ENCODE data around the gene CPTP. TPM values are rescaled to one million over a fixed set of nuclear protein-coding genes. Genes with fewer than 3 reads are reported as not detected.

The CPTP gene
- total RNA-seq, 1 donor from 2014 or later = 50.2 TPM

GRCh38 chr1:1305300-1306069 is 19.1 kb upstream of the CPTP start:
- DNase-seq (ENCODE audit: low spot score) = peak; percentile 86
- intact Hi-C loops (cut with DNase I) = no loop called here

- DNase-seq (ENCODE audit: low spot score) = no peak
- intact Hi-C loops (cut with DNase I) = no loop called here
Observed at GRCh38 chr1:1306070-1306660, 18.4 kb upstream of the CPTP start.

GRCh38 chr1:1306661-1307260 is 17.8 kb upstream of the CPTP start:
- intact Hi-C loops (cut with DNase I) = no loop called here
- DNase-seq (ENCODE audit: low spot score) = no peak

GRCh38 chr1:1307261-1307922 is 17.2 kb upstream of the CPTP start:
- intact Hi-C loops (cut with DNase I) = no loop called here
- DNase-seq (ENCODE audit: low spot score) = no peak

GRCh38 chr1:1307923-1308755 is 16.5 kb upstream of the CPTP start, which contains the start of the genes ACAP3 and PUSL1:
ACAP3 (minus strand) TSS chr1:1307930; CDS start chr1:1307815, 115 bp downstream.
PUSL1 (plus strand) TSS chr1:1308597; CDS start chr1:1308644, 47 bp downstream.
- intact Hi-C loops (cut with DNase I) = loop anchor here (2.0 kb wide), 1 partner anchor 41 kb away; the partner anchor contains the start of gene DVL1
- peak; percentile 93 for DNase-seq (ENCODE audit: low spot score)

- intact Hi-C loops (cut with DNase I) = loop anchor here (2.0 kb wide), 1 partner anchor 40 kb away; the partner anchor contains the start of gene DVL1
- DNase-seq (ENCODE audit: low spot score) = no peak
Observed at GRCh38 chr1:1308756-1309250, 15.8 kb upstream of the CPTP start.

- intact Hi-C loops (cut with DNase I) = loop anchor here (2.0 kb wide), 1 partner anchor 39 kb away; the partner anchor contains the start of gene DVL1
- DNase-seq (ENCODE audit: low spot score) = no peak
Observed at GRCh38 chr1:1309251-1310108, 15.1 kb upstream of the CPTP start.

GRCh38 chr1:1310109-1310385 is 14.6 kb upstream of the CPTP start:
- DNase-seq (ENCODE audit: low spot score) = no peak
- intact Hi-C loops (cut with DNase I) = no loop called here

GRCh38 chr1:1310476-1311053 is 14.0 kb upstream of the CPTP start:
- intact Hi-C loops (cut with DNase I) = no loop called here

GRCh38 chr1:1311107-1312104 is 13.2 kb upstream of the CPTP start:
- DNase-seq (ENCODE audit: low spot score) = no peak

More at GRCh38 chr1:1310476-1311053, 14.0 kb upstream of the CPTP start:
- DNase-seq (ENCODE audit: low spot score) = no peak

GRCh38 chr1:1312450-1313314 is 11.9 kb upstream of the CPTP start:
- intact Hi-C loops (cut with DNase I) = no loop called here
- DNase-seq (ENCODE audit: low spot score) = no peak

More at GRCh38 chr1:1311107-1312104, 13.2 kb upstream of the CPTP start:
- intact Hi-C loops (cut with DNase I) = no loop called here

- no peak for DNase-seq (ENCODE audit: low spot score)
- intact Hi-C loops (cut with DNase I) = no loop called here
Observed at GRCh38 chr1:1313500-1314236, 10.9 kb upstream of the CPTP start.

- intact Hi-C loops (cut with DNase I) = no loop called here
- no peak for DNase-seq (ENCODE audit: low spot score)
Observed at GRCh38 chr1:1314237-1314586, 10.4 kb upstream of the CPTP start.

- intact Hi-C loops (cut with DNase I) = no loop called here
- DNase-seq (ENCODE audit: low spot score) = no peak
Observed at GRCh38 chr1:1314678-1315335, 9.8 kb upstream of the CPTP start.
